Measurements from ENCODE around the gene GRM7. TPM values are rescaled to one million over a fixed set of nuclear protein-coding genes. Genes with fewer than 3 reads are reported as not detected.

The GRM7 gene
- polyA plus RNA-seq, 1 experiment: not detected

- POLR2A ChIA-PET: no interaction called here
- H3K9me3 ChIP-seq (ENCODE audit: control insufficient read depth, insufficient read depth, low read length): peaks cover 8% of the 10 kb centered on the region; the same call in 1 of the 2 replicates
- no peak overlapping the region for H3K4me3 ChIP-seq (ENCODE audit: low read depth, low read length)
- CTCF ChIA-PET: no interaction called here
- H3K27me3 ChIP-seq (ENCODE audit: control insufficient read depth, insufficient read depth, low read length): no peaks in the 10 kb centered on the region
- H3K27ac ChIP-seq (ENCODE audit: low read depth, low read length): no peak overlapping the region
- no peak for DNase-seq (ENCODE audit: low read depth, low spot score)
- no peak for TF ChIP-seq CTCF (IDR thresholded peaks at IDR 0.05; ENCODE audit: low read depth, low read length)
Measured at GRCh38 chr3:7207125-7207524, 346.2 kb downstream of the GRM7 start.

DNA sequence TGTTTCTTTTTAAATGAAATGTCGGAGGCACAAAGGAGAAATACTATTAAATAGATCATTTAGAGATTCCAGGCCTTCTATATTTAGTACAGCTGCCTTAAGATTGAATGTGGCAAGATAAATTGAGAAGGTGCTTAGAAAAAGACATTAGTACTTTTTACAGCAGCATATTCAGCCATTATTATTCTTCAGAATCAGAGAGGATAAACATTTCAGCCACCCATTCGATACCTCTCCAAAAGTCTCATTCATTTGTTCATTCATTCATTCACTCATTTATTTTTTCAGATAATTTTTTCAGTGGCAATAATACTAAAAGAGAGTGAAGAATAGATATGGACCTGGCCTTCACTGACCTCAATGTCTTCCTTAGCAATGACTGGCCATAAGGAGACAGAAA lies 347.0 kb downstream of the GRM7 start:
- Histone ChIP-seq H3K4me3 (ENCODE audit: low read depth, low read length) (no peak overlapping the region), H3K27ac (ENCODE audit: low read depth, low read length) (no peak overlapping the region), H3K9me3 (ENCODE audit: control insufficient read depth, insufficient read depth, low read length) (peaks cover 8% of the 10 kb centered on the region; the same call in 1 of the 2 replicates), H3K27me3 (ENCODE audit: control insufficient read depth, insufficient read depth, low read length) (no peaks in the 10 kb centered on the region)
- ChIA-PET CTCF (no interaction called here), POLR2A (no interaction called here)
- DNase-seq (ENCODE audit: low read depth, low spot score): no peak
- TF ChIP-seq CTCF (IDR thresholded peaks at IDR 0.05; ENCODE audit: low read depth, low read length): no peak

- H3K4me3 ChIP-seq (ENCODE audit: low read depth, low read length): no peak overlapping the region
- peaks cover 11% of the 10 kb centered on the region; the same call in 1 of the 2 replicates for H3K9me3 ChIP-seq (ENCODE audit: control insufficient read depth, insufficient read depth, low read length)
- DNase-seq (ENCODE audit: low read depth, low spot score): no peak
- TF ChIP-seq CTCF (IDR thresholded peaks at IDR 0.05; ENCODE audit: low read depth, low read length): no peak
- ChIA-PET CTCF (no interaction called here), POLR2A (no interaction called here)
- no peaks in the 10 kb centered on the region for H3K27me3 ChIP-seq (ENCODE audit: control insufficient read depth, insufficient read depth, low read length)
- H3K27ac ChIP-seq (ENCODE audit: low read depth, low read length): no peak overlapping the region
Measured at GRCh38 chr3:7209098-7209497, 348.2 kb downstream of the GRM7 start.

- no peak for DNase-seq (ENCODE audit: low read depth, low spot score)
- no peak overlapping the region for H3K4me3 ChIP-seq (ENCODE audit: low read depth, low read length)
- CTCF ChIA-PET: interaction anchor here (0.6 kb wide), 1 partner anchor 162 kb away, joined by 4 read pairs; no protein-coding TSS in a partner anchor
- H3K9me3 ChIP-seq (ENCODE audit: control insufficient read depth, insufficient read depth, low read length): peaks cover 11% of the 10 kb centered on the region
- no peak overlapping the region for H3K27ac ChIP-seq (ENCODE audit: low read depth, low read length)
- POLR2A ChIA-PET: no interaction called here
- H3K27me3 ChIP-seq (ENCODE audit: control insufficient read depth, insufficient read depth, low read length): no peaks in the 10 kb centered on the region
- TF ChIP-seq CTCF (IDR thresholded peaks at IDR 0.05; ENCODE audit: low read depth, low read length): no peak
Measured at GRCh38 chr3:7211740-7212139, 350.8 kb downstream of the GRM7 start.

DNA sequence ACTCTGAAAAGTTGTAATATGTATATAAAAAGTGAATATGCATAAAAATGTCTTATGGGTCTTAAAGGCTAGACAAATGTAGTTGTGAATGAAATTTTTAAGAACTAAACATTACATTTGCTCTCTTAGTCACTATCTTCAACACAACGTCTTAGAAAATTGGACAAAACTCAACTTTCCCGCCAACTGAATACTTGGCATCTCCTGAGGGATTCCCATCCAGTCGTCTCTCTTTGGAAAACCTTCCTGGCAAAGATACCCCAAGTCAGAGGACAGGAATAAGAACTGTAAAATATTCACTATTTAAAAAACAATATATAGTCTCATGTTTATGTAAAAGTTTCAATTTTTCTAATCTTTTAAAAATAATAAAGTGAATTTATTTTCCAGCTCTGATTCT lies 354.8 kb downstream of the GRM7 start:
- ChIA-PET CTCF (no interaction called here), POLR2A (no interaction called here)
- Histone ChIP-seq H3K4me3 (ENCODE audit: low read depth, low read length) (no peak overlapping the region), H3K27ac (ENCODE audit: low read depth, low read length) (no peak overlapping the region), H3K27me3 (ENCODE audit: control insufficient read depth, insufficient read depth, low read length) (no peaks in the 10 kb centered on the region), H3K9me3 (ENCODE audit: control insufficient read depth, insufficient read depth, low read length) (peaks cover 7% of the 10 kb centered on the region)
- no peak for TF ChIP-seq CTCF (IDR thresholded peaks at IDR 0.05; ENCODE audit: low read depth, low read length)
- no peak for DNase-seq (ENCODE audit: low read depth, low spot score)

Data from AG04450 (cell line).